ENCODE measurements around the gene PROSER3. TPM values are rescaled to one million over a fixed set of nuclear protein-coding genes. Genes with fewer than 3 reads are reported as not detected.

The PROSER3 gene
- total and polyA plus RNA-seq, 2 experiments from 2014 or later, result 21.8 to 28.0 TPM

DNA sequence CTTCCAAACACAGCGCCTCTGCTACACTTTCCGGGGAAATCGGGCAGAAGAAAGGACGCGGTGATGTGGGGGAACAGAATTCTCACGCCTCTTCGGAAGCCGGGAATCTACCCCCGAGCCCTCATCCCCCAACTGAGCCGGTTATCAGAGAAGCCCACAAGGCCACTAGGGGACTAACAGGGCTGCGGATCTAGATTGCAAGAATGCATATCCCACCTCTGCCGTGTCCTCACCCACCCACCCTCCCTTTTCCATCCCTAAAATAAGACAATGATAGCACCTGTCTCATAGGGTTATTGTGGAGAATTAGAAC, 16.8 kb upstream of the PROSER3 start:
- H3K27me3 Mint-ChIP-seq (ENCODE audit: insufficient read depth, low read depth, poor library complexity), result peaks cover 5% of the 10 kb centered on the region
- Histone ChIP-seq H3K4me2 (peak overlapping the region; percentile 91), H3K9me2 (ENCODE audit: insufficient read depth) (no peaks in the 10 kb centered on the region), H2AFZ (no peak overlapping the region), H3K36me3 (ENCODE audit: insufficient read depth) (peaks cover 4% of the 10 kb centered on the region; the same call in 1 of the 2 replicates), H3K27ac (ENCODE audit: low read depth) (peak overlapping the region; percentile 96), H3F3A (replicated peaks; ENCODE audit: low read depth) (peaks cover 10% of the 10 kb centered on the region), H3K27me3 (ENCODE audit: insufficient read depth) (no peaks in the 10 kb centered on the region), H4K20me1 (replicated peaks; ENCODE audit: insufficient read depth) (no peaks in the 10 kb centered on the region), H3K79me2 (replicated peaks; ENCODE audit: insufficient read depth) (peaks cover 5% of the 10 kb centered on the region), H3K4me1 (ENCODE audit: insufficient read depth) (peaks cover 7% of the 10 kb centered on the region; the same call in 1 of the 2 replicates), H3K4me3 (peak overlapping the region; percentile 96)
- H3K36me3 Mint-ChIP-seq (ENCODE audit: low read depth), result peaks cover 32% of the 10 kb centered on the region
- DNase-seq (ENCODE audit: low spot score) (no peak), ATAC-seq (peak; percentile 2)
- H3K4me3 Mint-ChIP-seq, result peak overlapping the region; percentile 83
- peak overlapping the region; percentile 98 for H3K27ac Mint-ChIP-seq
- H3K9me3 Mint-ChIP-seq, result no peaks in the 10 kb centered on the region; the same call in 2 of the 3 replicates
- TF ChIP-seq CTCF (conservative IDR thresholded peaks at IDR 0.05; ENCODE audit: low read depth in 2 of 2) (peak in 1 of 2 experiments; percentile 52; a peak in 3 of 4 replicates), CREB1 (CRISPR knock-in tag; IDR thresholded peaks at IDR 0.05; ENCODE audit: low read depth) (no peak)
- peaks cover 15% of the 10 kb centered on the region for H3K4me1 Mint-ChIP-seq

DNA sequence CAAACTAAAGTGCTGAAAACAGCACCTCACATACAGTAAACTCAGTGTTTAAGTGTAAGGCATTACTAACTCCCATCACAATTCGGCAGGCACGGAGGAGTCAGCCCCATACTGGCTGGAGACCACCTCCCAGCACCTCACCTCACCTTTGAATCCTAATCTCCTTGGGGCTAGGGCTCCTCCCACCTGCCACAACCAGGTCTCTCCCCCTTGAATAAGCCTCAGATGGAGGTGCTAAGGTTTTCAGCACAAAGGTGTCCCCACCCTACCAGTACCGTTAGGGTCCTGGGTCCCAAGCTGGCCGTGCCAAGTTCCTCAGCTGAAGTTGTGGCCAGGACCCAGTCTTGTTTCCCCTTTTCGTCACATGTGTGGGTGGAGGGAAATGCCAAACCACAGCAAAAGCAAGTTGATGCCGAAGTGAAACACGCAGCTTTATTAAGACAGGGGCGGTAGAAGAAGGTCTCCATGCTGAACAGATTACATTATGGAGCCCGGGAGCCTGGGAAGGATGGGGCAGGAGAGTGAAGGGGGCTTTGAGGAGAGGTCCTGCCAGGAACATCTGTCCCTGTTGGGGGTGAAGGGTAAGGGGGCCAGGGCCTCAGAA, 15.8 kb upstream of the PROSER3 start, which contains the start of gene IGFLR1:
TSS of gene IGFLR1 (minus strand) at position 332 of the 604 bp plus-strand sequence. CDS start 1,272 bp downstream, outside the sequence.
- Histone ChIP-seq H3F3A (replicated peaks; ENCODE audit: low read depth) (peaks cover 10% of the 10 kb centered on the region), H3K4me3 (peak within 1 kb of the TSS; percentile 96), H3K79me2 (replicated peaks; ENCODE audit: insufficient read depth) (peaks cover 14% of the 10 kb centered on the region), H4K20me1 (replicated peaks; ENCODE audit: insufficient read depth) (no peaks in the 10 kb centered on the region), H3K4me1 (ENCODE audit: insufficient read depth) (peaks cover 14% of the 10 kb centered on the region; the same call in 1 of the 2 replicates), H3K4me2 (peak within 1 kb of the TSS; percentile 91), H3K36me3 (ENCODE audit: insufficient read depth) (peaks cover under 1% of the 10 kb centered on the region; the same call in 1 of the 2 replicates), H3K27ac (ENCODE audit: low read depth) (peak within 1 kb of the TSS; percentile 96; the same call in 1 of the 2 replicates), H2AFZ (no peak within 1 kb of the TSS), H3K27me3 (ENCODE audit: insufficient read depth) (no peaks in the 10 kb centered on the region), H3K9me2 (ENCODE audit: insufficient read depth) (no peaks in the 10 kb centered on the region)
- peak within 1 kb of the TSS; percentile 83 for H3K4me3 Mint-ChIP-seq
- ATAC-seq (no peak), DNase-seq (ENCODE audit: low spot score) (no peak)
- H3K27me3 Mint-ChIP-seq (ENCODE audit: insufficient read depth, low read depth, poor library complexity), result peaks cover 5% of the 10 kb centered on the region
- peaks cover 19% of the 10 kb centered on the region for H3K4me1 Mint-ChIP-seq
- H3K9me3 Mint-ChIP-seq, result no peaks in the 10 kb centered on the region; the same call in 2 of the 3 replicates
- H3K36me3 Mint-ChIP-seq (ENCODE audit: low read depth), result peaks cover 22% of the 10 kb centered on the region
- peak within 1 kb of the TSS; percentile 51; the same call in 1 of the 2 replicates for H3K27ac Mint-ChIP-seq
- TF ChIP-seq CREB1 (CRISPR knock-in tag; IDR thresholded peaks at IDR 0.05; ENCODE audit: low read depth), result no peak
- no peak for TF ChIP-seq STAT1 (IDR thresholded peaks at IDR 0.05; ENCODE audit: unreplicated experiment)
- TF ChIP-seq, protein P1, sequence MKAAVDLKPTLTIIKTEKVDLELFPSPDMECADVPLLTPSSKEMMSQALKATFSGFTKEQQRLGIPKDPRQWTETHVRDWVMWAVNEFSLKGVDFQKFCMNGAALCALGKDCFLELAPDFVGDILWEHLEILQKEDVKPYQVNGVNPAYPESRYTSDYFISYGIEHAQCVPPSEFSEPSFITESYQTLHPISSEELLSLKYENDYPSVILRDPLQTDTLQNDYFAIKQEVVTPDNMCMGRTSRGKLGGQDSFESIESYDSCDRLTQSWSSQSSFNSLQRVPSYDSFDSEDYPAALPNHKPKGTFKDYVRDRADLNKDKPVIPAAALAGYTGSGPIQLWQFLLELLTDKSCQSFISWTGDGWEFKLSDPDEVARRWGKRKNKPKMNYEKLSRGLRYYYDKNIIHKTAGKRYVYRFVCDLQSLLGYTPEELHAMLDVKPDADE (IDR thresholded peaks at IDR 0.05), result no peak
- TF ChIP-seq, protein P2, sequence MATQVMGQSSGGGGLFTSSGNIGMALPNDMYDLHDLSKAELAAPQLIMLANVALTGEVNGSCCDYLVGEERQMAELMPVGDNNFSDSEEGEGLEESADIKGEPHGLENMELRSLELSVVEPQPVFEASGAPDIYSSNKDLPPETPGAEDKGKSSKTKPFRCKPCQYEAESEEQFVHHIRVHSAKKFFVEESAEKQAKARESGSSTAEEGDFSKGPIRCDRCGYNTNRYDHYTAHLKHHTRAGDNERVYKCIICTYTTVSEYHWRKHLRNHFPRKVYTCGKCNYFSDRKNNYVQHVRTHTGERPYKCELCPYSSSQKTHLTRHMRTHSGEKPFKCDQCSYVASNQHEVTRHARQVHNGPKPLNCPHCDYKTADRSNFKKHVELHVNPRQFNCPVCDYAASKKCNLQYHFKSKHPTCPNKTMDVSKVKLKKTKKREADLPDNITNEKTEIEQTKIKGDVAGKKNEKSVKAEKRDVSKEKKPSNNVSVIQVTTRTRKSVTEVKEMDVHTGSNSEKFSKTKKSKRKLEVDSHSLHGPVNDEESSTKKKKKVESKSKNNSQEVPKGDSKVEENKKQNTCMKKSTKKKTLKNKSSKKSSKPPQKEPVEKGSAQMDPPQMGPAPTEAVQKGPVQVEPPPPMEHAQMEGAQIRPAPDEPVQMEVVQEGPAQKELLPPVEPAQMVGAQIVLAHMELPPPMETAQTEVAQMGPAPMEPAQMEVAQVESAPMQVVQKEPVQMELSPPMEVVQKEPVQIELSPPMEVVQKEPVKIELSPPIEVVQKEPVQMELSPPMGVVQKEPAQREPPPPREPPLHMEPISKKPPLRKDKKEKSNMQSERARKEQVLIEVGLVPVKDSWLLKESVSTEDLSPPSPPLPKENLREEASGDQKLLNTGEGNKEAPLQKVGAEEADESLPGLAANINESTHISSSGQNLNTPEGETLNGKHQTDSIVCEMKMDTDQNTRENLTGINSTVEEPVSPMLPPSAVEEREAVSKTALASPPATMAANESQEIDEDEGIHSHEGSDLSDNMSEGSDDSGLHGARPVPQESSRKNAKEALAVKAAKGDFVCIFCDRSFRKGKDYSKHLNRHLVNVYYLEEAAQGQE (IDR thresholded peaks at IDR 0.05; ENCODE audit: unreplicated experiment), result no peak
- no peak for TF ChIP-seq CTCF (conservative IDR thresholded peaks at IDR 0.05; ENCODE audit: low read depth in 2 of 2)
- no peak for TF ChIP-seq NANOG (IDR thresholded peaks at IDR 0.05; ENCODE audit: borderline replicate concordance)
- no peak for TF ChIP-seq ZNF114 (CRISPR knock-in tag; IDR thresholded peaks at IDR 0.05)
- no peak for TF ChIP-seq EZH2phosphoT487 (IDR thresholded peaks at IDR 0.05; ENCODE audit: unreplicated experiment)

Data from GM23338 (cell line).